ENCODE results near the gene GPR4. TPM values are rescaled to one million over a fixed set of nuclear protein-coding genes. Genes with fewer than 3 reads are reported as not detected.

The GPR4 gene
- polyA plus RNA-seq, 1 donor from 2014 or later: 0.25 TPM

GRCh38 chr19:45638930-45639729, 37.1 kb upstream of the GPR4 start, which contains the start of gene EML2 (continued):
- no peak for TF ChIP-seq MXI1 (conservative IDR thresholded peaks at IDR 0.05; ENCODE audit: poor library complexity, severe bottlenecking)

DNA sequence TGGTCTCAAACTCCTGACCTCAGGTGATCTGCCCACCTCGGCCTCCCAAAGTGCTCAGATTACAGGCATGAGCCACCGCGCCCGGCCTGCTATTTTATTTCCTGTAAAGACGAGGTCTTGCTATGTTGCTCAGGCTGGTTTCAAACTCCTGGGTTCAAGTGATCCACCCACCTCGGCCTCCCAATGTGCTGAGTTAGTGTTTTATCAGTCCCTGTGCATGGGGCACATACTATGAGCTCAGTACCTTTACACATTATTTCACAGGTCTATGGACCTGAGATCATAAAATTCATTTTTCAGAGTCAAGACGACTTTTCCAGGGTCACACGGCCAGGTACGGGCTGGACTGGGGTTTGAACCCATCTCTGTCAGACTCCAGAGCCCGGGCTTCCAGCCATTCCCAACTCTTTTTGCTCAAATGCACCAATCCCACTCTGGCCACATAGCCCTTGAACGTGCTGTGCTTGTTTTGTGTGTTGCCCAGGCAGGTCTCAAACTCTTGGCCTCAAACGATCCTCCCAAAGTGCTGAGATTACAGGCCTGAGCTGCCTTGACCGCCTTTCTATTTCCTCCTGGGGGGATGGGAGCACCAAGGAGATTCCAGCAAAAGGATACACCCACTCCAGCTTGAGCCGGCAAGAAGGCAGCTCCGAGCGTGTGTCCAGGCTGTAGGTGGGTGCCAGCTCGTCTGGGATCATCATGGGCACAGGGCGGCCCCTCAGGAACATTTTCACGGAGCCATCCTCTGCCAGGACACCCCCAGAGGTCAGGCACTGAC, 36.1 kb upstream of the GPR4 start:
- Histone ChIP-seq H3K36me3 (ENCODE audit: insufficient read depth, low read length) (no peaks in the 10 kb centered on the region), H3K27ac (ENCODE audit: low read length) (no peak overlapping the region), H3K4me2 (ENCODE audit: low read length) (no peak overlapping the region), H3K79me2 (replicated peaks; ENCODE audit: insufficient read depth, low read length) (no peaks in the 10 kb centered on the region), H3K27me3 (ENCODE audit: insufficient read depth, low read depth, low read length) (peaks cover 10% of the 10 kb centered on the region), H3F3A (ENCODE audit: insufficient read depth, low read length, poor library complexity, severe bottlenecking) (no peaks in the 10 kb centered on the region), H4K20me1 (ENCODE audit: insufficient read depth) (no peaks in the 10 kb centered on the region), H3K9ac (ENCODE audit: low read length) (no peak overlapping the region), H3K9me3 (ENCODE audit: low read length) (no peaks in the 10 kb centered on the region), H3K9me2 (ENCODE audit: insufficient read depth, low read length) (no peaks in the 10 kb centered on the region), H3K4me3 (ENCODE audit: low read length) (no peak overlapping the region), H2AFZ (ENCODE audit: low read depth, low read length) (no peak overlapping the region)
- no peak for TF ChIP-seq EP300 (conservative IDR thresholded peaks at IDR 0.05; ENCODE audit: poor library complexity, severe bottlenecking)
- TF ChIP-seq EZH2 (IDR thresholded peaks at IDR 0.05; ENCODE audit: borderline replicate concordance, insufficient read depth, low read length, poor library complexity, severe bottlenecking): no peak
- TF ChIP-seq SMC3 (conservative IDR thresholded peaks at IDR 0.05; ENCODE audit: poor library complexity): no peak
- TF ChIP-seq RAD21 (conservative IDR thresholded peaks at IDR 0.05): no peak
- TF ChIP-seq, protein P1, sequence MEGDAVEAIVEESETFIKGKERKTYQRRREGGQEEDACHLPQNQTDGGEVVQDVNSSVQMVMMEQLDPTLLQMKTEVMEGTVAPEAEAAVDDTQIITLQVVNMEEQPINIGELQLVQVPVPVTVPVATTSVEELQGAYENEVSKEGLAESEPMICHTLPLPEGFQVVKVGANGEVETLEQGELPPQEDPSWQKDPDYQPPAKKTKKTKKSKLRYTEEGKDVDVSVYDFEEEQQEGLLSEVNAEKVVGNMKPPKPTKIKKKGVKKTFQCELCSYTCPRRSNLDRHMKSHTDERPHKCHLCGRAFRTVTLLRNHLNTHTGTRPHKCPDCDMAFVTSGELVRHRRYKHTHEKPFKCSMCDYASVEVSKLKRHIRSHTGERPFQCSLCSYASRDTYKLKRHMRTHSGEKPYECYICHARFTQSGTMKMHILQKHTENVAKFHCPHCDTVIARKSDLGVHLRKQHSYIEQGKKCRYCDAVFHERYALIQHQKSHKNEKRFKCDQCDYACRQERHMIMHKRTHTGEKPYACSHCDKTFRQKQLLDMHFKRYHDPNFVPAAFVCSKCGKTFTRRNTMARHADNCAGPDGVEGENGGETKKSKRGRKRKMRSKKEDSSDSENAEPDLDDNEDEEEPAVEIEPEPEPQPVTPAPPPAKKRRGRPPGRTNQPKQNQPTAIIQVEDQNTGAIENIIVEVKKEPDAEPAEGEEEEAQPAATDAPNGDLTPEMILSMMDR (IDR thresholded peaks at IDR 0.05; ENCODE audit: poor library complexity, severe bottlenecking): no peak
- TF ChIP-seq MXI1 (conservative IDR thresholded peaks at IDR 0.05; ENCODE audit: poor library complexity, severe bottlenecking): no peak

GRCh38 chr19:45636902-45637301, 34.9 kb upstream of the GPR4 start:
- Histone ChIP-seq H3K4me2 (ENCODE audit: low read length) (no peak overlapping the region), H3K4me3 (ENCODE audit: low read length) (no peak overlapping the region), H3K9me3 (ENCODE audit: low read length) (no peaks in the 10 kb centered on the region), H3K27me3 (ENCODE audit: insufficient read depth, low read depth, low read length) (peaks cover 7% of the 10 kb centered on the region), H2AFZ (ENCODE audit: low read depth, low read length) (no peak overlapping the region), H3K27ac (ENCODE audit: low read length) (no peak overlapping the region), H4K20me1 (ENCODE audit: insufficient read depth) (no peaks in the 10 kb centered on the region), H3K9me2 (ENCODE audit: insufficient read depth, low read length) (no peaks in the 10 kb centered on the region), H3K79me2 (replicated peaks; ENCODE audit: insufficient read depth, low read length) (no peaks in the 10 kb centered on the region), H3F3A (ENCODE audit: insufficient read depth, low read length, poor library complexity, severe bottlenecking) (no peaks in the 10 kb centered on the region), H3K9ac (ENCODE audit: low read length) (no peak overlapping the region), H3K36me3 (ENCODE audit: insufficient read depth, low read length) (no peaks in the 10 kb centered on the region)
- no peak for TF ChIP-seq EP300 (conservative IDR thresholded peaks at IDR 0.05; ENCODE audit: poor library complexity, severe bottlenecking)
- TF ChIP-seq POLR2AphosphoS5 (IDR thresholded peaks at IDR 0.05): no peak
- no peak for TF ChIP-seq TAF1 (IDR thresholded peaks at IDR 0.05; ENCODE audit: low read depth)
- no peak for TF ChIP-seq EZH2 (IDR thresholded peaks at IDR 0.05; ENCODE audit: borderline replicate concordance, insufficient read depth, low read length, poor library complexity, severe bottlenecking)
- TF ChIP-seq, protein P1 (IDR thresholded peaks at IDR 0.05; ENCODE audit: poor library complexity, severe bottlenecking): no peak
- TF ChIP-seq, protein P2, sequence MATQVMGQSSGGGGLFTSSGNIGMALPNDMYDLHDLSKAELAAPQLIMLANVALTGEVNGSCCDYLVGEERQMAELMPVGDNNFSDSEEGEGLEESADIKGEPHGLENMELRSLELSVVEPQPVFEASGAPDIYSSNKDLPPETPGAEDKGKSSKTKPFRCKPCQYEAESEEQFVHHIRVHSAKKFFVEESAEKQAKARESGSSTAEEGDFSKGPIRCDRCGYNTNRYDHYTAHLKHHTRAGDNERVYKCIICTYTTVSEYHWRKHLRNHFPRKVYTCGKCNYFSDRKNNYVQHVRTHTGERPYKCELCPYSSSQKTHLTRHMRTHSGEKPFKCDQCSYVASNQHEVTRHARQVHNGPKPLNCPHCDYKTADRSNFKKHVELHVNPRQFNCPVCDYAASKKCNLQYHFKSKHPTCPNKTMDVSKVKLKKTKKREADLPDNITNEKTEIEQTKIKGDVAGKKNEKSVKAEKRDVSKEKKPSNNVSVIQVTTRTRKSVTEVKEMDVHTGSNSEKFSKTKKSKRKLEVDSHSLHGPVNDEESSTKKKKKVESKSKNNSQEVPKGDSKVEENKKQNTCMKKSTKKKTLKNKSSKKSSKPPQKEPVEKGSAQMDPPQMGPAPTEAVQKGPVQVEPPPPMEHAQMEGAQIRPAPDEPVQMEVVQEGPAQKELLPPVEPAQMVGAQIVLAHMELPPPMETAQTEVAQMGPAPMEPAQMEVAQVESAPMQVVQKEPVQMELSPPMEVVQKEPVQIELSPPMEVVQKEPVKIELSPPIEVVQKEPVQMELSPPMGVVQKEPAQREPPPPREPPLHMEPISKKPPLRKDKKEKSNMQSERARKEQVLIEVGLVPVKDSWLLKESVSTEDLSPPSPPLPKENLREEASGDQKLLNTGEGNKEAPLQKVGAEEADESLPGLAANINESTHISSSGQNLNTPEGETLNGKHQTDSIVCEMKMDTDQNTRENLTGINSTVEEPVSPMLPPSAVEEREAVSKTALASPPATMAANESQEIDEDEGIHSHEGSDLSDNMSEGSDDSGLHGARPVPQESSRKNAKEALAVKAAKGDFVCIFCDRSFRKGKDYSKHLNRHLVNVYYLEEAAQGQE (IDR thresholded peaks at IDR 0.05; ENCODE audit: borderline replicate concordance): no peak
- no peak for TF ChIP-seq SMC3 (conservative IDR thresholded peaks at IDR 0.05; ENCODE audit: poor library complexity)
- TF ChIP-seq MXI1 (conservative IDR thresholded peaks at IDR 0.05; ENCODE audit: poor library complexity, severe bottlenecking): no peak
- TF ChIP-seq RAD21 (conservative IDR thresholded peaks at IDR 0.05): no peak
